Body of pancreas (tissue), 4 donors: ENCODE measurements around the gene ZNF175. TPM values are rescaled to one million over a fixed set of nuclear protein-coding genes. Genes with fewer than 3 reads are reported as not detected.

ENCODE experiments used
- ATAC-seq: fragments of 150-250 bp; one replicate; pipeline ENCODE4 v1.9.1; 2016
- DNase-seq, 4 donors: peaks; one replicate each; pipeline ENCODE4 v3.0.0-alpha.2; 2019
- H3K27ac ChIP-seq, 4 donors: fragments of 200-600 bp; sonication (generic); 1 replicate in 3 of 4; 2 replicates in 1 of 4; pipeline versions ENCODE4 v1.5.1 to v1.6.1; 2016 to 2019; ENCODE audit warnings: mild to moderate bottlenecking in 1 of 4, mixed read lengths in 1 of 4, moderate library complexity in 1 of 4
- H3K27me3 ChIP-seq, 2 donors: fragments of 200-600 bp; sonication (generic); one replicate each; pipeline ENCODE4 v1.6.0; 2016; ENCODE audit warnings: mild to moderate bottlenecking in 1 of 2
- H3K36me3 ChIP-seq, 2 donors: fragments of 200-600 bp; sonication (generic); replicated peaks in 1 of 2; 2 replicates each; pipeline ENCODE4 v1.5.1; 2016; ENCODE audit warnings: low read depth in 2 of 2; ENCODE audit not compliant: insufficient read depth in 1 of 2
- H3K4me1 ChIP-seq: fragments of 200-600 bp; sonication (generic); one replicate; pipeline ENCODE4 v1.6.0; 2016
- H3K4me3 ChIP-seq, 2 donors: fragments of 200-600 bp; sonication (generic); 1 replicate in 1 of 2; 2 replicates in 1 of 2; pipeline ENCODE4 v1.5.1; 2016 to 2019
- H3K9me3 ChIP-seq, 3 donors: fragments of 200-600 bp; sonication (generic); 1 replicate in 2 of 3; 2 replicates in 1 of 3; pipeline ENCODE4 v1.5.1; 2016
- CTCF ChIP-seq, 7 experiments: fragments of 450-650 bp in 4 of 7; fragments of 200-600 bp in 3 of 7; sonication (generic) in 3 of 7; IDR thresholded peaks; one replicate each; pipeline ENCODE4 v1.5.1; 2016 to 2019; ENCODE audit warnings: antibody characterized with exemption in 7 of 7
- POLR2A ChIP-seq, 3 donors: fragments of 450-650 bp; IDR thresholded peaks; one replicate each; pipeline ENCODE4 v1.6.1; 2016; ENCODE audit warnings: antibody characterized with exemption in 3 of 3, mild to moderate bottlenecking in 2 of 3
- WGBS, 2 donors: methylation state at CpG; one replicate each; pipeline ENCODE4 v1.1.5; 2017; 5-methylcytosine and 5-hydroxymethylcytosine counted together
- intact Hi-C: fragments of 100-400 bp; cut with DNase I; formaldehyde crosslinking; loops from one replicate; pipeline ENCODE4 v1.15.1; 2023
- total RNA-seq, 2 donors: library from RNA; depleted of rRNA; stranded (reverse); fragments of >200 nt; gene quantifications; one replicate each; pipeline ENCODE4 v1.1.0, GENCODE V29; 2016

ZNF175 gene
- total RNA-seq, 2 donors from 2014 or later, result 4.3 to 5.2 TPM

DNA sequence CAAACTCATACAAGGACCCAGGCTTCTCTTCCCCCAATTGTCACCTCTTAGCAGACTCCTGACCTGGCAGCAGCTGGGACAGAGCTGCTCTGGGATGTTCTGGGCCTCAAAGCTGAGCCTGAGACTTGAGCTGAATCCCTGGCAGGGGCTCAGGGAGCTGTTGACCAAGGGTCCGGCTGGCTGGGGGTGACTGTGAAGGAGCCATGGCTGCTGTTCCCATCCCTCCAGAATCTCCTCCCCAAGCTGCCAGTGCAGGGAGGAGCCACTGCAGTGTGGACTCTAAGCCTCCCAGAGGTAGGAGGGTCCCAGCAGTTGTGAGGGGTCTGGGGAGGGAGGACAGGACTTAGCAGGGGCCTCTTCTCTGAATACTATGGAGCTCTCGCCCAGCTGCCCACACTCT is 41.8 kb upstream of the ZNF175 start:
- 27 to 32% methylated on average over 1 to 2 of the region's 2 CpGs for WGBS, 2 donors
- intact Hi-C loops, result no loop called here

DNA sequence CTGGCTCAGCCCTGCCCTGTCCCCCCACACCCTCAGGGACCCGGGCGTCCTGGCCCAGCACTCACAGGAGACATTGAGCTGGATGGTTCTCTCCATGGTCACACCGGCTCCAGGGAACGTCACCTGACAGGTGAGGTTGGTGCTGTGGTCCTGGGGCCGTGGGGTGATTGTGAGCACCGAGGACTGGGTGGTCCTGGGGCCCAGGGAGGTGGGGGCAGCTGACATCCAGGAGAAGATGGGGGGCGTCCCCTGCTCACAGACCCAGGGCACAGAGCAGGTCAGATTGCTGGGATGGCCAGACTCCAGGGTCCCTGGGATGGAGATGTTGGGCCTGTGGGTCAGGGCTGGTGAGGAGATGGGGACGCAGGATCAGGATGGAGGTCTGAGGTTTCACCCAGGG is 40.5 kb upstream of the ZNF175 start:
- Histone ChIP-seq H3K4me1 (no peaks in the 10 kb centered on the region), H3K4me3 (no peak overlapping the region), H3K9me3 (no peaks in the 10 kb centered on the region), H3K27me3 (peaks cover 0 to 3% of the 10 kb centered on the region in 2 donors), H3K36me3 (no peaks in the 10 kb centered on the region), H3K27ac (no peak overlapping the region)
- WGBS, 2 donors, result 68 to 73% methylated on average over 3 to 8 of the region's 8 CpGs
- ATAC-seq (no peak), DNase-seq (no peak)
- intact Hi-C loops, result no loop called here
- no peak for TF ChIP-seq CTCF (IDR thresholded peaks at IDR 0.05)
- TF ChIP-seq POLR2A (IDR thresholded peaks at IDR 0.05), result no peak

More for the DNA sequence above, 41.8 kb upstream of the ZNF175 start:
- Histone ChIP-seq H3K4me1 (no peaks in the 10 kb centered on the region), H3K9me3 (no peaks in the 10 kb centered on the region), H3K36me3 (no peaks in the 10 kb centered on the region), H3K4me3 (no peak overlapping the region), H3K27me3 (peaks cover 0 to 3% of the 10 kb centered on the region in 2 donors), H3K27ac (no peak overlapping the region)
- ATAC-seq (no peak), DNase-seq (no peak)
- TF ChIP-seq POLR2A (IDR thresholded peaks at IDR 0.05) (no peak), CTCF (IDR thresholded peaks at IDR 0.05) (no peak)

DNA sequence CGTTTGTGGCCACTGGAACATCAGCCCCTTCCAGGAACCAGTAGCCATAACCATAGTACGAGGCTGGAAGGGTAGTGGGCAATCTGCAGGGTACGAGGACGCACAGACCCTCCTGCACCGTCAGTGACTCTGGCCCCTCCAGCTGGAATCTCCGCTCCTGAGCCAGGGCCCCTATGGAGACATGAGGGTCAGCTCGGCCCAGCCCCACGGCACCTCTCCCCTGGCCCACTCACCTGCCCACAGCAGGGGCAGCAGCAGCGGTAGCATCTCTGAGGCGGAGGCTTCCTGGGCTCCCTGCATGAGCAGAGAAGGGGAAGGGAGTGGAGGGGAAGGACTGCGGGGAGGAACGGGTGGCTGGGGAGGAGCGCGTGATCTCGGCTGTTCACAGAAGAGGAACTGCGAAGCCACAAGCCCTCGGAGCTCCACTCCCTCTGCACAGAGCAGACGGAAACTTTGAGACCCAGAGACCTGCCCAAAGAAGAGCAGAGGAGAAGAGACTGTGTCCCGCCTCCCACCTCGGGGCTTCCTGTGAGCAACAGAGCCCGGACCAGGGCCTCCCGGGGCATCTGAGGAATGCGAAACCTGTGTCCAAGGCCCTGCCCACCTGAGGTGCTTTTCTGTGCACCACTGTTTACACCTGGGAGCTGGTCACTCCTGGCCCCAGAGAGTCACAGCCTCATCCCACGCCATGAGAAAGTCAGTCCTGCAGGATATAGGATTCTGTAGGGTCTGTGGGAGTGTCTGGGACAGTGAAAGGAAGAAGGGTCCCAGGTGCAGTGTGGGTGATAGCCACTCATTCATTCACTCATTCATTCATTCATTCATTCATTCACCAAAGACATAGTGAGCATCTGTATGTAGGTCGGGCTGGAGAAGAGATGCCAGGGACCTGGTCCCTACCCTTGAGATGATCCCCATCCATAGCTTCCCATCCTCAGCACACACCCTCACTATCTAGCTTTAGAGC is 39.5 kb upstream of the ZNF175 start, which contains the start of gene SIGLEC6:
Gene SIGLEC6, minus strand, starts transcription at position 322 of the 967 bp plus-strand sequence. Its CDS starts 22 bp downstream, at position 300.
- H3K27me3 ChIP-seq, result peaks cover 0 to 3% of the 10 kb centered on the region in 2 donors
- DNase-seq (peak in 2 of 4 donors; percentile 23 to 64), ATAC-seq (no peak)
- 14 to 20% methylated on average over 23 to 25 of the region's 25 CpGs for WGBS, 2 donors
- no peak within 1 kb of the TSS for H3K4me3 ChIP-seq
- H3K9me3 ChIP-seq, result no peaks in the 10 kb centered on the region
- H3K36me3 ChIP-seq, result no peaks in the 10 kb centered on the region
- H3K4me1 ChIP-seq, result no peaks in the 10 kb centered on the region
- intact Hi-C loops, result no loop called here
- no peak within 1 kb of the TSS for H3K27ac ChIP-seq
- no peak for TF ChIP-seq CTCF (IDR thresholded peaks at IDR 0.05)
- TF ChIP-seq POLR2A (IDR thresholded peaks at IDR 0.05), result no peak

- ATAC-seq (no peak), DNase-seq (no peak)
- no peak overlapping the region for H3K4me3 ChIP-seq
- peaks cover 0 to 1% of the 10 kb centered on the region in 2 donors for H3K27me3 ChIP-seq
- no peaks in the 10 kb centered on the region for H3K4me1 ChIP-seq
- 48 to 75% methylated on average over 1 of the region's 1 CpG for WGBS, 2 donors
- H3K9me3 ChIP-seq, result no peaks in the 10 kb centered on the region
- intact Hi-C loops, result no loop called here
- H3K27ac ChIP-seq, result no peak overlapping the region
- H3K36me3 ChIP-seq, result no peaks in the 10 kb centered on the region
- TF ChIP-seq CTCF (IDR thresholded peaks at IDR 0.05), result no peak
- no peak for TF ChIP-seq POLR2A (IDR thresholded peaks at IDR 0.05)
These were observed 35.5 kb upstream of the ZNF175 start for GRCh38 chr19:51535535-51535934.
